NT2/D1 (cell line): ENCODE results near the gene CRNKL1.

ENCODE experiments used
- DNase-seq: peaks from one replicate; pipeline ENCODE4 v3.0.0-alpha.2; 2011; ENCODE audit warnings: low read depth, low spot score
- H3K27me3 ChIP-seq: 2 replicates; pipeline ENCODE4 v1.6.0; 2011; ENCODE audit warnings: mild to moderate bottlenecking; ENCODE audit not compliant: insufficient read length, insufficient read depth
- H3K36me3 ChIP-seq: 2 replicates; pipeline ENCODE4 v1.6.1; 2011; ENCODE audit warnings: mild to moderate bottlenecking, low read length, mixed read lengths; ENCODE audit not compliant: insufficient read depth, insufficient read length
- H3K4me1 ChIP-seq: 2 replicates; pipeline ENCODE4 v1.5.1; 2011; ENCODE audit not compliant: insufficient read depth, insufficient read length
- H3K4me3 ChIP-seq: 2 replicates; pipeline ENCODE4 v1.5.1; 2011; ENCODE audit warnings: low read depth; ENCODE audit not compliant: insufficient read length
- H3K9ac ChIP-seq: 2 replicates; pipeline ENCODE4 v1.6.0; 2011; ENCODE audit warnings: low read depth; ENCODE audit not compliant: insufficient read length
- H3K9me3 ChIP-seq: 2 replicates; pipeline ENCODE4 v1.5.1; 2011; ENCODE audit warnings: mild to moderate bottlenecking, low read length; ENCODE audit not compliant: insufficient read depth
- SUZ12 ChIP-seq: IDR thresholded peaks from 2 replicates; pipeline ENCODE4 v1.6.1; 2011; ENCODE audit not compliant: insufficient read length, insufficient read depth; ENCODE audit errors: extremely low read depth
- YY1 ChIP-seq: IDR thresholded peaks from 2 replicates; pipeline ENCODE4 v1.6.1; 2011; ENCODE audit not compliant: insufficient read length, insufficient read depth
- ZNF274 ChIP-seq: IDR thresholded peaks from 2 replicates; pipeline ENCODE4 v1.6.1; 2011; ENCODE audit warnings: mild to moderate bottlenecking, low read depth, low read length

The CRNKL1 gene

DNA sequence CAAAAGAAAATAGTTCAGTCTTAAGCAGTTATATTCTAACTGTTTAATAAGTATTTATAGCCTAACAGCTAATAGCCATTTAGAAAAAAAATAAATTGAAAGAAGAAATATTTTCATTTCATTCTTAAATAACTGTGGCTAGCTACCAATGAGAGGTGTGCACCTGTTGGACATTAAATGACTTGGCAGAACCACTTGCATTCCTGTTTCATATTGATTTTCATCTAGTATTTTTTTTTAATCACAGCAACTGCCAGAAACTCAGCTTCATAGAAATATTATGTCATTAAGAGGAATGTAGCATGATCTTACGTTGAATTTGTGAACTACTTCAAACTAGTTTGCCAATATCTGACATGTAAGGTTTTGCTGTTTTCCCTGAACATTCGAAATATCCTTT, 25.0 kb downstream of the CRNKL1 start:
- H3K4me3 ChIP-seq, result no peak overlapping the region
- H3K36me3 ChIP-seq, result peaks cover 62% of the 10 kb centered on the region
- DNase-seq, result no peak
- H3K27me3 ChIP-seq, result no peaks in the 10 kb centered on the region
- H3K4me1 ChIP-seq, result no peaks in the 10 kb centered on the region
- TF ChIP-seq ZNF274 (no peak), YY1 (no peak), SUZ12 (no peak)
- no peak overlapping the region for H3K9ac ChIP-seq
- H3K9me3 ChIP-seq, result no peaks in the 10 kb centered on the region

DNA sequence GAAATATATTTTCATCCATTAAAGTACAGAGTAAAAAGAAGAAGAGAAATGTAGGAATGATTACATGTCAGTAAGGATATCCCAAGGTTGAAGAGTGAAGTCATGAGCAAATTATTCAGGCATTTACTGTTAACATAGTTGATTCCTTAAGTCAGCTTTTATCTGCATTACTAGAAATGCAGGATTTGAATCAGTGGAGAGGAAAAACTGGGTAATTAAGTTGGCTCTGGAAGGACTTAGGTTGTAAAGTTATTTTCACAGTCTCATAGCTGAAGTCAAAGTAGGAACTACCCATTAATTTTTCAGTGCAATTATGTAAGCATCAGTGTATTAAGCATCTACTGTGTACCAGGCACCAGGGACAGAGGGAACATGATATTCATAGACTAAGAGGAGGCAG, 27.3 kb downstream of the CRNKL1 start:
- Histone ChIP-seq H3K9ac (no peak overlapping the region), H3K4me1 (no peaks in the 10 kb centered on the region), H3K4me3 (no peak overlapping the region), H3K9me3 (no peaks in the 10 kb centered on the region), H3K27me3 (no peaks in the 10 kb centered on the region), H3K36me3 (peaks cover 59% of the 10 kb centered on the region)
- DNase-seq, result no peak
- TF ChIP-seq ZNF274, result no peak
- TF ChIP-seq SUZ12, result no peak
- no peak for TF ChIP-seq YY1

DNA sequence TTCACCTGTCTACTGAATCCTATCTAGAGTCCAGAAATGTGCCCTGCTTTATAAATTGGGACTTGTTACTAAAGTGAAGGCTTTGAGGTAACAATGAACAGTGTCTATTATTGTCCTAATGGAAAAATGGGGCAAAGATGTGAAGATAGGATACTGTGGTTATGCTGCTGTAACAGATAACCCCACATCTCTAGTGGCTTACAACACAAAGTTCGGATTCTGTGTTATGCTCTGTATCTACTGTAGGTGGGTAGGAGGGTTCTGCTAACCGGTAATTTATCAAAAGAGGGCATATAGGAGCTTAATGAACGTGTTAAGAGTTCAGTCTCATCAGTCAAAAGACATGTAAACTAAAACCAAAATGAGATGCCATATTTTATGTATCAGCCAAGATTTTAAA, 28.9 kb downstream of the CRNKL1 start:
- Histone ChIP-seq H3K27me3 (no peaks in the 10 kb centered on the region), H3K4me1 (peaks cover under 1% of the 10 kb centered on the region), H3K4me3 (no peak overlapping the region), H3K9me3 (no peaks in the 10 kb centered on the region), H3K9ac (no peak overlapping the region), H3K36me3 (peaks cover 65% of the 10 kb centered on the region)
- DNase-seq, result no peak
- TF ChIP-seq SUZ12 (no peak), ZNF274 (no peak), YY1 (no peak)

DNA sequence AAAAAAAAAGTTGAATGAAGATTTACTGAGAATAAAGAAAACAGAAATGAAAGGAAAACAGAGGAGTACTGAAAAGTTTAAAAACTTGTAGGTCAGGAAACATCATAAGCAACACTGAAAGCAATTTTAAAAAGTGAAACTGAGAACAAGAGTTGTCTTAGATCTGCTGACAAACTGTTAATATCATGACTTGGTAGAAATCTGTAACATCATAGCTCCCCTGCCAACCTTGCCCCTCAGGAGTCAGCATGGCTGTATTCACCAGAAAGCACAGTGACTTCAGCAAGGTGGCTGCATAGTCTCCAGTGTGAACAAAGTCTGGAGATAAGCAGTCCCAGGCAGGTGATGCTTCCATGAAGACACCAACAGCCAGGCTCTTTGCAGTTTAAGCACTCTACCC, 29.8 kb downstream of the CRNKL1 start:
- no peak for TF ChIP-seq ZNF274
- no peak for TF ChIP-seq SUZ12
- TF ChIP-seq YY1, result no peak
- Histone ChIP-seq H3K9me3 (no peaks in the 10 kb centered on the region), H3K27me3 (no peaks in the 10 kb centered on the region), H3K4me1 (peaks cover 2% of the 10 kb centered on the region), H3K36me3 (peaks cover 65% of the 10 kb centered on the region), H3K4me3 (no peak overlapping the region), H3K9ac (no peak overlapping the region)
- DNase-seq, result no peak

DNA sequence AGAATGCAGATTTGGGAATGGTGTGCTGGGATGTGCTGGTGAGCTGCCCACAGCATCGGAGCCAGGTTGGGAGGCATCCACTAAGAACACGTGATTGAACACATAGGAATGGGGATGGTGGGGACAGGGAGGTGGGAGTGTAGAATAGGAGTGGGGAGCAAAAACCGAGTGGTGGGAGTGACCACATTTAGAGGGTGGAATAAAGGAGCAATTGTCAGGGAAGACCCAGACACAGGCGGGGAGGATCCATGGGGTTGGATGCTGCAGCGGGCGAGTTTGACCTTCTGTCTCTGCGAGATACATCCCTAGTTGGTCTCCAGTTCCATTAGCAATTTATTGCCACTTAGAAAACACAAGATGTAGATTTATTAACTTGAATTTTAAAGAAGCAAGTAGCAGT, 30.4 kb downstream of the CRNKL1 start:
- no peak for DNase-seq
- Histone ChIP-seq H3K4me1 (peaks cover 2% of the 10 kb centered on the region), H3K9me3 (no peaks in the 10 kb centered on the region), H3K27me3 (no peaks in the 10 kb centered on the region), H3K4me3 (no peak overlapping the region), H3K9ac (no peak overlapping the region), H3K36me3 (peaks cover 59% of the 10 kb centered on the region)
- TF ChIP-seq ZNF274 (no peak), SUZ12 (no peak), YY1 (no peak)

DNA sequence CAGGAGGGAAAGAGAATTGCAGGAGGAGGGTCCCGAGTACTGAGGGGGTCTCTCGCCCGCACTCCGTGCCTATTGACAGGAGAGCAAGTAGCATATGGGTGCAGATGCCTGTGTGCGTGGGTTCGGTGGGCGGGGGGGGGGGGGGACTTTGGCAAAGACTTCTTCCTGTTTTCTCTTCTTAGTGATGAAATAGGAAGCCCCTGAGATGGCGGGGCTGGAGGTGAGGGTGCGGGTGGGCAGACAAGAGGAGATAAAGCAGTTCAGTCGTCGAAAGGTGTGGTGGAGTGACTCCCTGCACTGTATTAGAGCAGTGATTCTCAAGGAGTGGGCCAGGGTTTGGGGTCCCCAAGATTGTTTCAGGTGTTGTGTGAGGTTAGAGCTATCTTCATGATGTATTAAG, 31.4 kb downstream of the CRNKL1 start:
- H3K9ac ChIP-seq, result no peak overlapping the region
- DNase-seq, result no peak
- no peaks in the 10 kb centered on the region for H3K27me3 ChIP-seq
- no peak overlapping the region for H3K4me3 ChIP-seq
- peaks cover 2% of the 10 kb centered on the region for H3K4me1 ChIP-seq
- TF ChIP-seq ZNF274, result no peak
- no peak for TF ChIP-seq SUZ12
- TF ChIP-seq YY1, result no peak
- no peaks in the 10 kb centered on the region for H3K9me3 ChIP-seq
- peaks cover 51% of the 10 kb centered on the region for H3K36me3 ChIP-seq

DNA sequence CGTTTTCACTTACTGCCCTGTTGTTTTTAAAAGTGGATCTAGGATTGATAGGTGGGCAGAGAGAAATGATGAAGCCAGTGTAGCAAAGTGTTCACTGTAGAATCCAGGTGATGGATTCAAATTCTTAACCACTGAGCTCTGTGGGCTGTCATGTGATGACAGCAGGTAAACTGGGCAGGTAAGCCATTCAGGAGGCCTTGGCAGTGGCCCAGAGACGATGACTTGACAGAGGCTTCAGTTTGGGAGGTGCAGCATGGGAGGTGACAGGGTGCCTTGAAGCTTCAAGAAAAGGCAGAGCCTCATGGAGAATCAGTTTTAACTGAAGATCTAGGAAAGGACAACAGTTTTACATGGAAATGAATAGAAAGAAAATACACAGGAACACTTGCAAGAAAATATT, 33.1 kb downstream of the CRNKL1 start:
- no peak for DNase-seq
- no peak overlapping the region for H3K9ac ChIP-seq
- H3K9me3 ChIP-seq, result no peaks in the 10 kb centered on the region
- H3K36me3 ChIP-seq, result peaks cover 47% of the 10 kb centered on the region
- H3K27me3 ChIP-seq, result no peaks in the 10 kb centered on the region
- TF ChIP-seq SUZ12 (no peak), ZNF274 (no peak), YY1 (no peak)
- no peak overlapping the region for H3K4me3 ChIP-seq
- peaks cover 2% of the 10 kb centered on the region for H3K4me1 ChIP-seq
